Glomerular visceral epithelial cell (primary cell): ENCODE measurements around the gene SLC17A3.

ENCODE experiments used
- DNase-seq: peaks from one replicate; pipeline ENCODE4 v3.0.0-alpha.2; 2016; ENCODE audit errors: extremely low spot score

The SLC17A3 gene

DNA sequence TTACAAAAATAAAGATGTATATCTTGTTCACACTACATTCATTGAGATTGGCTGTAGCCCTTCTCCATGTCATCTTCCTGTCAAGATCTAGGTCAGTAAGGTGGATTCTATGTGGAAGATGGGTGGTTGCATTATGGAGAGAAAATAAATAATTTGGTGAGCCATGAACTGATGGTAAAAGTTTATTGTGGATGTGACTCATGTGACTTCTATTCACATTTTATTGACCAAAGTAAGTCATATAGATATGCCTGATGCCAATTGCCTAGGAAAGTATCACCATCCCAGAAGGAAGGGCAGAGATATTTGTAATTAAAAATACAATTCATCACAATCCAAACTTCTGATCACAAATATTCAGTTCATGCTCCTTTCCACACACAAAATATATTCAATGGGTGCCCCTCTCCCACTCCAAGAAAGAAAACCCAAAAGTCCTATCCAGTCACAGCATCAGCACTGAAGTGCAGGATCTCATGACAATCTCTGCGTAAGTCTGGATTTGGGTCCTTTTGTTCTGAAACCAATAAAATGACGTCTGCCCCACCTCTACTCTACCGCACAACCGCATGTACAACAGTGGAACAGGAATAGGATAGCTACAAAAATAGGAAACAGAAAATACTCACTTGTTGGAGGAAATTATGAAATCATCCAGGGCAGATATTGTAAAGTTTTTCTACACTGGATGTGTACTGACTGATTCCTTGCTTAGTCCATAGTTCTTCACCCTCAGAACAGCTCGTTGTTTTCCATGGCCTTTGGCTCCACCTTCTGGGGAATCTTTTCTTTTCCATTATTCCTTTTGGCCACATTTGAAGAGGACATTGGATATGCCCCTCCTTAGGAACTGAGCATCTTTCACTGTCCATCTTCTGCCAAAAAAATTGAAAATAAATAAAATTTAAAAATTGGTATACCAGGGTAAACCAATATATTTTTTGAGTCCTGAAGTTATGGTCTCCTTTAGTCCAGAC is 16.1 kb upstream of the SLC17A3 start:
- DNase-seq: peak; percentile 73

GRCh38 chr6:25888626-25889025 is 14.6 kb upstream of the SLC17A3 start:
- no peak for DNase-seq

- no peak for DNase-seq
Measured at GRCh38 chr6:25886066-25886465, 12.0 kb upstream of the SLC17A3 start.

DNA sequence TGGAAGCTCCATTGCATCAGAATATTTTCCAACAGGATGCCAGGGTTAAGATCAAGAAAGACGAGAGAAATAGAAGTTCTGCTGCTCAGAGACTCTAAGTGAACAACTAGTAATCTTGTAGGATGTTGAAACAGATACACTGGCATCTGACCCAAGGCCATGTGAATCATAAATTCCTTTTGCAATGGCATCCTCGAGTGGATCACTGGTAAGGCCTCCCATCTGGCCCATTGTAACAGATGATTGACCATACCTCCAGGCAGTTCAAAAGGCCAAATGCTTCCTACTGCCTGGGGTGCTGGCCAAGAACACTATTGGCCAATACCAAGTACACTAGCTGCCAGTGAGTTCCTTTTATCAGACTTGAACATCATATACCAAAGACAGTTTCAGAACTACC is 9.9 kb upstream of the SLC17A3 start:
- DNase-seq: peak; percentile 91

GRCh38 chr6:25883536-25883935 is 9.5 kb upstream of the SLC17A3 start:
- peak; percentile 62 for DNase-seq

DNA sequence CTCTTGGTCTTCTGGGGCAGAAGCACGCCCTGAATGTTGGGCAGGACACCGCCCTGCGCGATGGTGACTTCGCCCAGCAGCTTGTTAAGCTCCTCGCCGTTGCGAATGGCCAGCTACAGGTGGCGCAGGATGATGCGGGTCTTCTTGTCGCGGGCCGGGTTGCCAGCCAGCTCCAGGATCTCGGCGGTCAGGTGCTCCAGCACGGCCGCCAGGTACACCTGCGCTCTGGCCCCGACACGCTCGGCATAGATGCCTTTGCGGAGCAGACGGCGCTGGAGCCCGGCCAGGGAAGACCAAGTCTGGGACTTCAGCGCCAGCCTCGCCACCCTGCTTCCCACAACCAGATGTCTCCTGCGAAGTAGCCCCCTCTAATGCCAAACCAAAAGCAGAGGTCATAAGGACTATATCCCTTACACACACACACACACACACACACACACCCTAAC is 8.0 kb upstream of the SLC17A3 start:
- no peak for DNase-seq

GRCh38 chr6:25880601-25881000 is 6.6 kb upstream of the SLC17A3 start:
- no peak for DNase-seq

DNA sequence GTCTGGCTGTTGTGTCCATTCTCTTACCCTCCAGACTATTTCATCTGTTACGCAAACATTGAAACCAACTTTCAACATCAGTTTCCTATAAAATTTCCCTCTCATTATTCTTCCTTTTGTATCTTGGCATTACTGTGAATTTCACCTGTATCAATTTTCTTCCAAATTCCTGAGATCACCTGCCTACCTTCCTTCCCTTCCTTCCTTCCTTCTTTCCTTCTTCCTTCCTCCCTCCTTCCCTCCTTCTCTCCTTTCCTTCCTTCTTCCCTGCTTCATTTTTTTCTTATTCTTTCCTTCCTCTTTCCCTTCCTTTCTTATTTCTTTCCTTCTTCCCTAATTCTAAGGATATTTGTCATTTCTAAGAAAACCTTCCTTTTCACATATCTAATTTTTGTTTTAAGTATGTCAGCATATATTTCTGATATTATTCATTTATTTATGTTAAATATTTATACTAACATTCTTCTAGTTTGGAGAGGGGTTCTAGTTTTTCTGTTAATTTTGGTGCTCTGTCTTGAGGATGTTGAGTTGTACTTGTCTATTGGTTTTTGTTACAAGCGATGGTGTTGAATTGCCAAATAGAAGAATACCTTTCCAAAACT is 4.8 kb upstream of the SLC17A3 start:
- no peak for DNase-seq

DNA sequence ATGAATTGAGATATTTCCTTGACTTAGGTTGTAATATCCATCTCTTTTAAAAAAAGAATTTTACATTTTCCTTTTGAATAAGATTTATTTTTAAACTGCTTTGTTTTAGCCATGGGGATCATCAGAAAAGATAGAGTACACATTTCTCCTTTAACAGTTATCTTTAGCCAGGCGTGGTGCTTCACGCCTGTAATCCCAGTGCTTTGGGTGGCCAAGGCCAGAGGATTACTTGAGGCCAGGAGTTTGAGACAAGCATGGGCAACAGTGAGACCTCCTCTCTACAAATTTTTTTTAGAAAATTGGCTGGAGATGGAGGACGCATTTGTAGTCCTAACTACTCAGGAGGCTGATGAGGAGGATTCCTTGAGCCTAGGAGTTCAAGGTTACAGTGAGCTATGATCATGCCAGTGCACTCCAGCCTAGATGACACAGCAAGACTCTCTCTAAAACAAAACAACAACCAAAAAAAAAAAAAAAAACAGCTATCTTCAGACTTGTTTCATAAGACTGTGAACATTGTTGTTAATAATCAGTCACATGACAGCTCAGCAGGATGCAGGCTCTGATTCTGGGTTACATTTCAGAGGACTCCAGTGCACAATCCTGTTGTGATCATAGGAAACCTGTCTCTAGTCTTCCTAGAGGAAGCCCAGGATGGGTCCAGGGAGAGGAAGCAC is 2.0 kb upstream of the SLC17A3 start:
- DNase-seq: no peak

- no peak for DNase-seq
Measured at GRCh38 chr6:25875563-25875905, 1.5 kb upstream of the SLC17A3 start.

- DNase-seq: peak; percentile 44
Measured at GRCh38 chr6:25874822-25875562, 949 bp upstream of the SLC17A3 start.

DNA sequence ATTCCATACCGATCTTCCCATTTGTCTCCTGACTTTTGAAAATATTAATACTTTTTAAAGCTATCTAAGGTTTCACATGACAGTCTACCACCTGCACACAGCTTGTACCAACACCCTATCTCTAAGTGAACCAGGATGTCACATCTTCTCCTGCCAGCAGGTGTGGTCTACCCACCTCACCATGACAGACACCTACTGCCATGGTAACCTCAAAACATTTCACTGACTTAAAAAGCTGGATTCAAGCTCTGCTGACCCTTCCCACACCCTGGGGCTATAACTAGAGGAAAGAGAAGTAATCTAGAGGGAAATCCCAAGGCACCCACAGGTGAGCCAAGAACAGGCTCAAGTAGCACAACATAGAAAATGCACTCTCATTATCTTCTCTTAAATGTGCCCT is 1.2 kb downstream of the SLC17A3 start:
- no peak for DNase-seq

DNA sequence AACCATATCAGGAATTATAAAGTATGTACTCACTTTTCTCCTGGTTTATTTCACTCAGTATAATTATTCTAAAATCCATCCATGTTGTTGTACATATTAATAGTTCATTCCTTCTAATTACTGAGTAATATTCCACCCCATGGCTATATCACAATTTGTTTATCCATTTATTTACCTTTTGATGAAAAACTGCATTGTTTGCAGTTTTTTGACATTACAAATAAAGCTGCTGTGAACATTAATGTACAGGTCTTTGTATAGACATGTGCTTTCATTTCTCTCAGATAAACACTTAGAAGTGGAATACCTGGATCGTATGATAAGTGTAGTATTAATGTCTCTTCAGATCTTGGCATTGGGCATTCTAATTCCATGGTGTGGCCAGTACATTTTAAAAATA is 4.2 kb downstream of the SLC17A3 start:
- DNase-seq: no peak

DNA sequence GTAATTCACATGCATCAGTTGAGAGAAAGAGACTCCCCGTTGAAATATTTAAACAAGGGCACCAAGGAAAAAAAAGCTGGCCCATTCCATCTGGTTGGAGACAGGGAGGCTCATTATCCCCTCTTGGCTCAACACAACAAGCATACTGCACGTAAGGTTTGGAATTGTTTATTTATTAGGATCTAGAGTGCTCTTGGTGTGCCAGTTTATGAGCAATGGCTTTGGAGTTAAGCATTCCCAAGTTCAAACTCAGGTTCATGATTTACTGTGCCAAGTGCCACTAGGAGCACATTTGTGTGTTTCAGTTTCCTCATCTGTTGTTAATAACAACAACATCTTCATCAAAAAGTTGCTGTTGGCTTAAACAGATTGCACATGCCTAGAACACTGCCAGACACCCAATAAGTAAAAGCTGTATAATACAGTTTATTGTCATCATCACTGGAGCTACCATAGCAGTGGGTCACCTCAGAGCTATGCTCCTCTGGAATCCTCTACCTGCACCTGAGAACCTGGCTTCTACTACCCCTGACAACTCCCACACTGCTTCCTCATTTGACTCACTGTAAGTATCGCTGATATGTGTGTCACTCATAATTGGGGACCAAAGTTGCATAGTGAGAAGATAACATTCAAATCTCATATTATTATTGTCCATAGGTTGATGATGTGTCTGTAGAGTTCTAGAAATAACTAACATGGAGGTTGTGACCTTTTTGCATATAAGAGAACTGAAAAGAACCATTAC is 5.4 kb downstream of the SLC17A3 start:
- no peak for DNase-seq

DNA sequence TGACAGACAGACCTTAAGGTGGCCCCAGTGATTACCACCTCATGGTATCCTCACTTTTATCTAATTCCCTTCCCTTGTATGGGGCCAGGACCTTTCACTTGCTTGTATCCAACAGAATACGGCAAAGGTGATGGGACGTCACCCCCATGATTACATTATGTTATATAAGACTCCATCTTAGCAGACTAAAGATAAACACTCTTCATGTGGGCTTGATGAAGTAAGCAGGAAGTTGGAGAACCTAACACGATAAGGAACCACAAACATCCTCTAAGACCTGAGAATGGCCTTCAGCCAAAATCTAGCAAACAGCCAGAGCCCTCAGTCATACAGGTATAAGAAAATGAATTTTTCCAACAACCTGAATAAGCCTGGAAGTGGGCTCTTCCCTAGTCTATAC is 8.0 kb downstream of the SLC17A3 start:
- DNase-seq: no peak

DNA sequence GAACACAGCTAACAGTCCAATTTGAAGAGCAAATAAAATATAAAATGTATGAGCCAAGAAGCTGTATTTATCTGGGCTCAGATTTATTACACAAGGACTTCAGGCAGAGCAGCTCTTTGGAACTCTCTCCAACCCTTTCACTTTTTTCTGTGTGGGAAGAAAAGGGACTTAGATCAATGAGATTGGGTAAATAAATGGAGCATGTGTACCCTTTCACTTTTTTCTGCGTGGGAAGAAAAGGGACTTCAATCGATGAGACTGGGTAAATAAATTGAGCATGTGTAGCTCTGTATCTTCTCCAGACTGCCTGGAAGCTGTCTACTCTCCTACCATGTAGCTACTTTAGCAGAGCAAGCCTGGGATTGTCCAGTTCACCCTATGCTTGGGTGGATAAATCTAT is 10.7 kb downstream of the SLC17A3 start:
- DNase-seq: no peak

DNA sequence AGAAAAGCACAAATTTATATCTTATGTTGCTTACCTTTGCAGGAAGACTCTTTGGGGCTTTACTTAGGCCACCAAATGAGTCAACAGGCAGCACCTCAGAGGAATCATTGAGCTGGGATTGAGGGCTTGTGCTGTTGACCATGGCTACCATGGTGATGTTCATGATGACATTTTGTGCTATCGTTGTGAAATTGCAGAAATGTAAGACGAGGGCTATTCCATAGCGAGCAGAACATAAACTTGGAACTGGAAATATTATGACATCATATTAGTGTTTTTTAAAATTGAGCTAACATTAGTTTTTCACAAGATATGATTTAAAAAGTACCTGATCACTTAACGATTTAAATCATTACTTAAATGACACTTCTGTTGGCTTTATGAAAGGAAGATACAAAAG is 11.8 kb downstream of the SLC17A3 start:
- DNase-seq: no peak

GRCh38 chr6:25852756-25853155 is 21.3 kb downstream of the SLC17A3 start:
- DNase-seq: no peak

DNA sequence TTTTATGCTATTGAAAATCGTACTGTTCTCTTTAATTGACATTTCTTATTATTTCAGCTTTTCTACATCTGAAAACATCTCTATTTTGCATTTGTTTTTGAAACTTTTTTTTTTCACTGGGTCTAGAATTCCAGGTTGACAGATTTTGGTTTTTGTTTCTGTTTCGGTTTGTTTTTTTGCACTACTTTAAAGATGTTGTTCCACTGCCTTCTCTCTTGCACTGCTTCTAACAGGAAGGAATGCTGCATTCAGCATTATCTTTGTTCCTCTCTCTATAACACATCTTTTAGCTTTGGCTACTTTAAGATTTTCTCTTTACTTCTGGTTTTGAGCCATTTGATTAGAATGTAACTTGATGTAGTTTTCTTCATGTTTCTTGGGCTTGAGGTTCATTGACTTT is 22.1 kb downstream of the SLC17A3 start:
- DNase-seq: no peak

DNA sequence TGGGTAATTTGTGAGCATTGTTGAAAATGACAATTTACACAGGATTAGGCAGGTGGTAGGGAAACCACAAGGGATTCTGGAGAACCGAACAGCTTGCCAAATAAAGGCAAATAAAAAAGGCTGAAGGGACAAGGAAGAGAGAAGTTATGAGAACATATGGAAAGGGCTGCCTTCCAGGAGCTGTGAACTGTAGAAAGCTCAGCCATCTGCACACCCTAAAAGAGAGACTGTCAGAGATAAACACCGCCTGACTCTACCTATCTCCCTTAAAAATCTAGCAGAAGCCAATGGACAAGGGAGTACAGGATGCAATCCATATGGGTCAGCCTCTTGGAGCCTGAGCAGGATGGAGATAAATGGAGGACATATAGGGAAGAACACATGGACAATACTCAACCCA is 29.5 kb downstream of the SLC17A3 start:
- DNase-seq: no peak

GRCh38 chr6:25842526-25842925 is 31.5 kb downstream of the SLC17A3 start:
- DNase-seq: no peak
